GM20000 (cell line): Measurements from ENCODE around the gene MEAF6.

Experiments used
- DNase-seq: peaks from one replicate; pipeline ENCODE4 v3.0.0; 2012; ENCODE audit warnings: low spot score
- CTCF ChIP-seq: IDR thresholded peaks from 2 replicates; pipeline ENCODE4 v1.5.1; 2012; ENCODE audit warnings: mild to moderate bottlenecking, control low read depth; ENCODE audit errors: extremely low read depth, missing control alignments

Gene MEAF6

GRCh38 chr1:37472994-37473393 is 41.6 kb downstream of the MEAF6 start:
- no peak for TF ChIP-seq CTCF
- no peak for DNase-seq

DNA sequence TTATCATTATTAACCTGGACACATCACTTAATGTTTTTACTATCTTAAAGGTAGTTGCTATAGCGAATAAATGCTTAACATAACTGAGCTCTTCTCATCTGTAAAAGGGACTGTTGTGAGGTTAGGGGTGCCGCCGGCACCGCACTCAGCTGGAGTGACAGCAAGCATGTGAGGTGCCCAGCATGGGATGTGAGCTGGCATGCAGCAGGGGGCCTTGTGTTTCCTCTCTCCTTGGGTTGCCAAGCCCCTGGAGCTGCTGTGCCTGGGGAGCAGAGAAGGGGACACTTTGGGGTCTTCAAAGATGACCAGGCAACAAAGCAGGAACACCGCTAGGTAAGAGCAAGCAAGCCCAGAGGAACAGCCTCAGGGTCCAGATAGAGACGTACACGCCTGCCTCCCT is 42.3 kb downstream of the MEAF6 start:
- TF ChIP-seq CTCF = no peak
- DNase-seq = no peak

GRCh38 chr1:37471345-37472231 is 43.0 kb downstream of the MEAF6 start:
- no peak for DNase-seq
- TF ChIP-seq CTCF = no peak

GRCh38 chr1:37469386-37469785 is 45.2 kb downstream of the MEAF6 start:
- no peak for TF ChIP-seq CTCF
- DNase-seq = no peak

GRCh38 chr1:37468037-37468436 is 46.5 kb downstream of the MEAF6 start:
- no peak for DNase-seq
- TF ChIP-seq CTCF = no peak

GRCh38 chr1:37465593-37466517 is 48.7 kb downstream of the MEAF6 start:
- TF ChIP-seq CTCF = no peak
- no peak for DNase-seq

DNA sequence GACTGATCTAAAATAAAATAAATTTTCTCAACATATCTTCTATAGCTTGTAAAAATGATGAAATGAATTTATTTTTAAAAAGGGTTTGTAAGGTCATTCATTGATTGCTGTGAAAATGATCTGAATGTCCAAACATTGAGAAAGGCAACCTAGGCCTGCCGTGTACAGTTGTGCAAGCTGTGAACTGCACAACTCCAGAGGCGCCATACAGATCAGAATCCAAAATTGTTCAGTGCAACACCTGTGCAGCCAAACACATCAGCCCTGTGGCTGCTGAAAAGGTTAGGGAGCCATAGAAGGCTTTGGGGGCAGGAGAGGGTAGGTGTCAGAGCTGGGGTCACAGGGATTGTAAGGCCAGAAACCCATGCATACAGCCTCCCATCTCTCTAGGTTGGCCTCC is 50.1 kb downstream of the MEAF6 start:
- no peak for DNase-seq

More for the DNA sequence above, 50.1 kb downstream of the MEAF6 start:
- TF ChIP-seq CTCF = no peak
